GM21447 (cell line): ENCODE data around the gene KIF11.

ENCODE experiments used
- ATAC-seq: cut with Tn5 transposase; IDR thresholded peaks from one replicate; pipeline ENCODE4 v1.9.1; 2021; ENCODE audit not compliant: unreplicated experiment

The KIF11 gene

DNA sequence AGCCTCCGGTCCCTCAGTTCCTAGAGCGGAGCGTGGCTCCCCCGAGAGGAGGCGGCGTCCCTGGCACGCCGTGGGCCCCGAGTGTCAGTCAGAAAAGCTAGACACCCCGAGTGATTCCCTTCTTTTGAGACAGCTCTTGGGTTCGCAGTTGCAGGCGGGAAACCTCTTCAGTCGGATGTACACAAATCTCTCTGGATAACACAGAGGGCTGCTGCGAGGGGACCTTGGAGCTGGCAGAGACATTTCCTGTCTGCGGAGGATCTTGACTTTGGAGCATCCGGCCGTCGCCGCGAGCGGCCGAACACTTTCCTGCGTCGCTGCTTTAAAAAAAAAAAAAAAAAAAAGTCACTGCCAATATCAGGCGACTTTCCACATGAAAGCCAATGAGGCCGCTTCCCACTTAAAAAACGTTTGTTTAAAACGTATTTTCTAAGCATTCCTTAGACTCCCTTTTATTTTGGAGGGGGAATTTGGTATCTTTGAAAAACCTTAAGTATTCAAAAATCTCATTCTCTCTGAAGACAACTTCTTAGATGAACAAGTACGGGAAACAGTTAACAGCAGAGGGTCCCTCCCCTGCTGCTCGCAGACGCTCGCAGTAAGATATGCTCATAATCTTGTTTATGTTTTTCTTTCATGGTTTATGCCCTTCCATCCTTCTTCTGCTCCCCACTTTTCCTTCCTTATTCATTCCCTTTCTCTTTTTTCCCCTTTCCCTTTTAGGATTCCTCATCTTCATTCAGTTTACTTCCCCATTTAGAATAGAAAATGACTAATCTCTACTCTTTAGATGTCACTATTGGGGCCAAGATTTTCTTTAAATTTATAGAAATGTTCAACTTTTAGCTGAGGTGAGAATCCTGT, 106.8 kb downstream of the KIF11 start:
- no peak for ATAC-seq

DNA sequence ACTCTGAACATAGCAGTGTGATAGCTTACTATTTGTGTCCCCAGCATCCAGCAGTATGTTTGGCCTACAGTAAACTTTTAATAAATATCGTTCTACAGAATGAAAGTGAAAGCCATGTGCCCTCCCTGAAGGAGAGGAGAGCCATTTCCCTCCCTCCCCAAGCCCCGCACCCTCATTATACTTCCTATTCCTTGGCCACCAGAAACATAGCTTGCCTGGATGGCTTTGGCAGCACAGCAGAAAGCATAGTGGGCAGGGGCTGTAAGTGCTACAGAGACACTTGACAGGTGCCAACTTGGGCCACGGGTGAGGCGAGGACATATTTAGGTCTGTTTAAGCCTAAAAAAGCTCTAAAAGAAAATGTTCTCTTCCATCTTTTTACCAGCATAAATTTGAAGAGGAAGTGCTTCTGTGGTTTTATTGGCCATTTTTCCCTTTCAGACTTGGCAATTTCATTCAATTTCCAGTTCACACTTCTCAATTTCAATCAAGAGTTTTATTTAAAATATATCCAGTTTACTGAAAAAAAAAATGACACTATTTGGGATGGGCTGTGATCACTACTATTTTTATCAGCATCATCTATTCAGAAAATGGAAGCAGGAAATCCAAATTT, 109.5 kb downstream of the KIF11 start:
- no peak for ATAC-seq
